Islet of Langerhans (tissue), 1 donor: ENCODE data around the gene KCNH1.
"Not testable (repeated sequence)": the region's sequence is repeated elsewhere in the genome, so short reads cannot be mapped to it uniquely, and the experiment has no call there.

Source experiments
- FAIRE-seq: peaks from one replicate; lab custom pipeline; 2011; peaks lifted over from hg19 to GRCh38; lab: Jason Lieb, UNC

The KCNH1 gene

GRCh38 chr1:210681158-210681557 is 452.8 kb downstream of the KCNH1 start:
- FAIRE-seq: no peak

- no peak for FAIRE-seq
Observed at GRCh38 chr1:210678306-210678705, 455.6 kb downstream of the KCNH1 start.

- no peak for FAIRE-seq
Observed at GRCh38 chr1:210677533-210677932, 456.4 kb downstream of the KCNH1 start.

- no peak for FAIRE-seq
Observed at GRCh38 chr1:210676539-210676938, 457.4 kb downstream of the KCNH1 start.

- FAIRE-seq: no peak
Observed at GRCh38 chr1:210674151-210674550, 459.8 kb downstream of the KCNH1 start.

- FAIRE-seq: no peak
Observed at GRCh38 chr1:210669951-210670350, 464.0 kb downstream of the KCNH1 start.

- no peak for FAIRE-seq
Observed at GRCh38 chr1:210663730-210664573, 470.0 kb downstream of the KCNH1 start.

GRCh38 chr1:210662291-210663050 is 471.5 kb downstream of the KCNH1 start:
- no peak for FAIRE-seq

- FAIRE-seq: not testable (repeated sequence)
Observed at GRCh38 chr1:210661520-210661919, 472.4 kb downstream of the KCNH1 start.

- no peak for FAIRE-seq
Observed at GRCh38 chr1:210657806-210658205, 476.1 kb downstream of the KCNH1 start.

- FAIRE-seq: no peak
Observed at GRCh38 chr1:210655511-210655910, 478.4 kb downstream of the KCNH1 start.

- FAIRE-seq: no peak
Observed at GRCh38 chr1:210654176-210654981, 479.6 kb downstream of the KCNH1 start.

GRCh38 chr1:210653771-210654170 is 480.2 kb downstream of the KCNH1 start:
- FAIRE-seq: no peak

- FAIRE-seq: no peak
Observed at GRCh38 chr1:210652329-210652954, 481.5 kb downstream of the KCNH1 start.

GRCh38 chr1:210650403-210650802 is 483.5 kb downstream of the KCNH1 start:
- FAIRE-seq: no peak

- FAIRE-seq: no peak
Observed at GRCh38 chr1:210648588-210649269, 485.2 kb downstream of the KCNH1 start.

- FAIRE-seq: no peak
Observed at GRCh38 chr1:210647406-210648333, 486.3 kb downstream of the KCNH1 start.

- FAIRE-seq: no peak
Observed at GRCh38 chr1:210646258-210646616, 487.7 kb downstream of the KCNH1 start.

- no peak for FAIRE-seq
Observed at GRCh38 chr1:210645582-210646257, 488.2 kb downstream of the KCNH1 start.

GRCh38 chr1:210641582-210641981 is 492.4 kb downstream of the KCNH1 start:
- no peak for FAIRE-seq
